ENCODE results near the gene GTPBP10.

GTPBP10 gene

DNA sequence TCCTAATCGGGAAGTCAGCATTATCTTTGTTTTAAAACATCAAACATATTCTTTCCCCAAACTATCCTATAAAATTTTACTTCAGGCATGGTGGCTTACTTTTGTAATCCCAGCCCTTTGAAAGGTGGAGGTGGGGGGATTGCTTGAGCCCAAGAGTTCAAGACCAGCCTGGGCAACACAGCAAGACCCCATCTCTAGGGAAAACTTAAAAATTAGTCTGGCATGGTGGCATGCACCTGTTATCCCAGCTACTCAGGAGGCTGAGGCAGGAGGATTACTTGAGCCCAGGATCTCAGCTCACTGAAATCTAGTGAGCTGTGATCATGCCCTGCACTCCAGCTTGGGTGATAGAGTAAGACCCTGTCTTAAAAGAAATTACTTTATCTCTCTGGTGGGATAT lies 61.6 kb downstream of the GTPBP10 start:
- Histone ChIP-seq H3K27me3 (ENCODE audit: control insufficient read depth in 1 of 2, insufficient read depth in 2 of 2, low read length in 2 of 2) (no peaks in the 10 kb centered on the region), H3K9ac (ENCODE audit: low read length) (no peak overlapping the region), H3K4me3 (ENCODE audit: low read depth in 1 of 2, low read length in 2 of 2) (no peak overlapping the region), H3K9me3 (ENCODE audit: low read length) (no peaks in the 10 kb centered on the region), H3K27ac (ENCODE audit: low read depth, low read length) (no peak overlapping the region), H3K36me3 (ENCODE audit: insufficient read depth, low read length) (peaks cover 27% of the 10 kb centered on the region), H3K4me1 (ENCODE audit: insufficient read depth, low read length) (no peaks in the 10 kb centered on the region)

DNA sequence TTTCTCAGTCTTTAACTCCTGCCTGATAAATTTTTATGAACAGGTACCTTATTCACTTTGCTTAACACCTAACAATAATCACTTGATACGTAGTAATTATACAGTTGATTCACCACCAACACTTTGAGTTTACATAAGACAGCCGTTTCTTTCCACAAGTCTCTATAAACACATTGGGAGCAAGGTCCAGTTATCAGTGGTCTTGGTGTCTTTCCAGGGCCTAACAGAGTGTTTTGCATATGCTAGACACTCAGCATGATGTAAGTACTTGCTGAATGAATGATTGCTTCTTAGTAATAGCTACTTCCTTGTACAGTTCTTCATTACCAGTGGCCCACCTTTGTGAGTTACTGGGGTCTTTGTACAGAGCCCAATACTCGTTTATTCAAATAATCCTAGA lies 63.2 kb downstream of the GTPBP10 start:
- no peak overlapping the region for H3K27ac ChIP-seq (ENCODE audit: low read depth, low read length)
- no peaks in the 10 kb centered on the region for H3K9me3 ChIP-seq (ENCODE audit: low read length)
- no peak overlapping the region for H3K9ac ChIP-seq (ENCODE audit: low read length)
- H3K36me3 ChIP-seq (ENCODE audit: insufficient read depth, low read length): peaks cover 39% of the 10 kb centered on the region
- no peak overlapping the region for H3K4me3 ChIP-seq (ENCODE audit: low read depth in 1 of 2, low read length in 2 of 2)
- no peaks in the 10 kb centered on the region for H3K27me3 ChIP-seq (ENCODE audit: control insufficient read depth in 1 of 2, insufficient read depth in 2 of 2, low read length in 2 of 2)
- H3K4me1 ChIP-seq (ENCODE audit: insufficient read depth, low read length): no peaks in the 10 kb centered on the region

GRCh38 chr7:90411510-90411909 lies 65.0 kb downstream of the GTPBP10 start:
- peaks cover 29% of the 10 kb centered on the region for H3K36me3 ChIP-seq (ENCODE audit: insufficient read depth, low read length)
- no peaks in the 10 kb centered on the region for H3K4me1 ChIP-seq (ENCODE audit: insufficient read depth, low read length)
- no peak overlapping the region for H3K27ac ChIP-seq (ENCODE audit: low read depth, low read length)
- H3K9ac ChIP-seq (ENCODE audit: low read length): no peak overlapping the region
- H3K4me3 ChIP-seq (ENCODE audit: low read depth in 1 of 2, low read length in 2 of 2): no peak overlapping the region
- no peaks in the 10 kb centered on the region for H3K27me3 ChIP-seq (ENCODE audit: control insufficient read depth in 1 of 2, insufficient read depth in 2 of 2, low read length in 2 of 2)
- no peaks in the 10 kb centered on the region for H3K9me3 ChIP-seq (ENCODE audit: low read length)

- H3K9me3 ChIP-seq (ENCODE audit: low read length): no peaks in the 10 kb centered on the region
- H3K9ac ChIP-seq (ENCODE audit: low read length): no peak overlapping the region
- H3K27me3 ChIP-seq (ENCODE audit: control insufficient read depth in 1 of 2, insufficient read depth in 2 of 2, low read length in 2 of 2): no peaks in the 10 kb centered on the region
- H3K27ac ChIP-seq (ENCODE audit: low read depth, low read length): no peak overlapping the region
- peaks cover 23% of the 10 kb centered on the region for H3K36me3 ChIP-seq (ENCODE audit: insufficient read depth, low read length)
- H3K4me1 ChIP-seq (ENCODE audit: insufficient read depth, low read length): no peaks in the 10 kb centered on the region
- no peak overlapping the region for H3K4me3 ChIP-seq (ENCODE audit: low read depth in 1 of 2, low read length in 2 of 2)
Measured at GRCh38 chr7:90412458-90413184, 66.1 kb downstream of the GTPBP10 start.

GRCh38 chr7:90413185-90413528 lies 66.6 kb downstream of the GTPBP10 start:
- H3K4me1 ChIP-seq (ENCODE audit: insufficient read depth, low read length): no peaks in the 10 kb centered on the region
- H3K9ac ChIP-seq (ENCODE audit: low read length): no peak overlapping the region
- H3K27ac ChIP-seq (ENCODE audit: low read depth, low read length): no peak overlapping the region
- H3K27me3 ChIP-seq (ENCODE audit: control insufficient read depth in 1 of 2, insufficient read depth in 2 of 2, low read length in 2 of 2): no peaks in the 10 kb centered on the region
- H3K4me3 ChIP-seq (ENCODE audit: low read depth in 1 of 2, low read length in 2 of 2): no peak overlapping the region
- H3K36me3 ChIP-seq (ENCODE audit: insufficient read depth, low read length): peaks cover 23% of the 10 kb centered on the region
- H3K9me3 ChIP-seq (ENCODE audit: low read length): no peaks in the 10 kb centered on the region

GRCh38 chr7:90421651-90422050 lies 75.1 kb downstream of the GTPBP10 start:
- no peak overlapping the region for H3K27ac ChIP-seq (ENCODE audit: low read depth, low read length)
- H3K27me3 ChIP-seq (ENCODE audit: control insufficient read depth in 1 of 2, insufficient read depth in 2 of 2, low read length in 2 of 2): no peaks in the 10 kb centered on the region
- no peak overlapping the region for H3K9ac ChIP-seq (ENCODE audit: low read length)
- H3K4me3 ChIP-seq (ENCODE audit: low read depth in 1 of 2, low read length in 2 of 2): no peak overlapping the region
- H3K9me3 ChIP-seq (ENCODE audit: low read length): no peaks in the 10 kb centered on the region
- no peaks in the 10 kb centered on the region for H3K4me1 ChIP-seq (ENCODE audit: insufficient read depth, low read length)
- H3K36me3 ChIP-seq (ENCODE audit: insufficient read depth, low read length): no peaks in the 10 kb centered on the region

DNA sequence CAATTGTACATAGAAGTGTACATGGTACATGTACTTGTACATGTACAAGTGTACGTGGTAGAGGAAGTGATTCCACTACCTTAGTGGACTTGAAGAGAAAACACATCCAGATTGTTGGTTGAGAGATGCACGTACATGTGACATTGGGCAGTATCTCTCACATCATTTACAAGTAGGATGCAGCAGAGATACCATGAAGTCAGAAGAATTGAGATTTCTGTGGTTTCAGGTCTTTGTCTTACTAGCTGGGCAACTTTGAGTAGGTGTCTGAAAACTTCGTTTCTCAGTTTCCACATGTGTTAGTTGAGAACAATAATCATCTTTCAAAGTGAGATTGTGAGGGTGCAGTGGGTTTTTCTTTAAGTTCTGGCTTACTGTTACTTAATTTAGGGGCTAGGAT lies 78.2 kb downstream of the GTPBP10 start:
- no peaks in the 10 kb centered on the region for H3K27me3 ChIP-seq (ENCODE audit: control insufficient read depth in 1 of 2, insufficient read depth in 2 of 2, low read length in 2 of 2)
- no peak overlapping the region for H3K9ac ChIP-seq (ENCODE audit: low read length)
- H3K4me1 ChIP-seq (ENCODE audit: insufficient read depth, low read length): no peaks in the 10 kb centered on the region
- H3K4me3 ChIP-seq (ENCODE audit: low read depth in 1 of 2, low read length in 2 of 2): no peak overlapping the region
- no peaks in the 10 kb centered on the region for H3K36me3 ChIP-seq (ENCODE audit: insufficient read depth, low read length)
- H3K27ac ChIP-seq (ENCODE audit: low read depth, low read length): no peak overlapping the region
- no peaks in the 10 kb centered on the region for H3K9me3 ChIP-seq (ENCODE audit: low read length)

DNA sequence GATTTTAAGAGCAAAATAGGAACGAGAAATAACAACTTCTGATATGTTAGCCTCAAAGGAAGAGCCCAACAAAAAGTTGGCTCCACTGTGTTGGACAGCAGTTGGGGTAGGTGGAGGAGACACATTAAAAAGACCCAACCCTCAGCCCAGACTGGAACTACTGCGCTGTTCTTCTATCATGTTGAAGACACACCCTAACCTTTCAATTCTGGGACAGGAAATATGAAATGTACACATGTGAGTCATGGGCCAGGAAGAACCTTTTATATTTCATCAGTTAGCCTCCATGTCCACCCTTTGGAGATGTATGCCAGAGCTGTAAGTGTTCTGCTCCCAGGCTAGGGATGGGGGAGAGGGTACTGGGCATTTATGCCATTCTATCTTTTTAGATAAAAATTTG lies 78.9 kb downstream of the GTPBP10 start:
- no peak overlapping the region for H3K4me3 ChIP-seq (ENCODE audit: low read depth in 1 of 2, low read length in 2 of 2)
- H3K36me3 ChIP-seq (ENCODE audit: insufficient read depth, low read length): no peaks in the 10 kb centered on the region
- H3K9me3 ChIP-seq (ENCODE audit: low read length): no peaks in the 10 kb centered on the region
- H3K27me3 ChIP-seq (ENCODE audit: control insufficient read depth in 1 of 2, insufficient read depth in 2 of 2, low read length in 2 of 2): no peaks in the 10 kb centered on the region
- H3K27ac ChIP-seq (ENCODE audit: low read depth, low read length): no peak overlapping the region
- H3K4me1 ChIP-seq (ENCODE audit: insufficient read depth, low read length): no peaks in the 10 kb centered on the region
- H3K9ac ChIP-seq (ENCODE audit: low read length): no peak overlapping the region

DNA sequence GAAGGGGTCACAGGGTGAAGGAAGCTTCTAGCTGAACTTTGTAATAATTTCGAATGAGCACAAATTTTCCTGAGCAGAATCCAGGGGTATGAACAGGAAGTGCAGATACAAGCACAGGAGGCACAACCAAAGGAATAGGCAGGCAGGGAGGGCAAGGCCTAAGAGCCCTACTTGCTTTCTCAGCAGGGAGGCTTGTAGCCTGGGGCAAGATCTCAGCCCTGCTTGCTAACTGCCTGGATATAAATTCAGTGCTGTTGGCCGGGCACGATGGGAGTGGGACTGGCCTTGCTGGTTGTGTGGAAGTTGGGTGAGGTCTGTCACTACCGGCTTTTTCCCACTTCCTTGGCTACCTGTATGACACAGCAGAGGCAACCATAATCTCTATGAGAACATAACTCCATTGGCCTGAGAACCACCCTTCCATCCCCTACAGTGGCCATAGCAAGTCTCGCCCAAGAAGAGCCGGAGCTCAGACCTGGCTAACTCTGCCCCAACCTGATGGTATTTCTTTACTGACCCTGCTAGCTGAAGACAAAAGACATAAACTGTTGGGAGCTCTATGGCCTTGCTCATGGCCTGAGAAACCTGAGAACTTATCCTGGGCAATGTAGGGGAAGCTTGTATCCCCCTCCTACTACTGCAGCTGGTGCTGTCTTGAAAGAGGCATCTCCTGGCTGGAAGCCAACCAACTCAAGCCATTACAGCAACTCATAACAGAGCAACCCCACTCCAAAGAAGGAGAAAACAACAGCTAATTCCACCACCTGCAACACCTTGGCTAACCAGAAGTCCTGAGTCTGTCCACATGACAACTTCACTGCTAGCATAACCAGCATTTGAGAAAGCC lies 84.3 kb downstream of the GTPBP10 start:
- Histone ChIP-seq H3K36me3 (ENCODE audit: insufficient read depth, low read length) (no peaks in the 10 kb centered on the region), H3K4me1 (ENCODE audit: insufficient read depth, low read length) (no peaks in the 10 kb centered on the region), H3K9me3 (ENCODE audit: low read length) (no peaks in the 10 kb centered on the region), H3K4me3 (ENCODE audit: low read depth in 1 of 2, low read length in 2 of 2) (no peak overlapping the region), H3K27me3 (ENCODE audit: control insufficient read depth in 1 of 2, insufficient read depth in 2 of 2, low read length in 2 of 2) (no peaks in the 10 kb centered on the region), H3K27ac (ENCODE audit: low read depth, low read length) (no peak overlapping the region), H3K9ac (ENCODE audit: low read length) (no peak overlapping the region)

- H3K27ac ChIP-seq (ENCODE audit: low read depth, low read length): no peak overlapping the region
- H3K4me1 ChIP-seq (ENCODE audit: insufficient read depth, low read length): no peaks in the 10 kb centered on the region
Measured at GRCh38 chr7:90432752-90433151, 86.2 kb downstream of the GTPBP10 start.

GRCh38 chr7:90433221-90433620 lies 86.7 kb downstream of the GTPBP10 start:
- Histone ChIP-seq H3K27ac (ENCODE audit: low read depth, low read length) (no peak overlapping the region), H3K27me3 (ENCODE audit: control insufficient read depth in 1 of 2, insufficient read depth in 2 of 2, low read length in 2 of 2) (no peaks in the 10 kb centered on the region), H3K4me1 (ENCODE audit: insufficient read depth, low read length) (no peaks in the 10 kb centered on the region), H3K36me3 (ENCODE audit: insufficient read depth, low read length) (no peaks in the 10 kb centered on the region), H3K4me3 (ENCODE audit: low read depth in 1 of 2, low read length in 2 of 2) (no peak overlapping the region), H3K9me3 (ENCODE audit: low read length) (no peaks in the 10 kb centered on the region), H3K9ac (ENCODE audit: low read length) (no peak overlapping the region)

More at GRCh38 chr7:90432752-90433151, 86.2 kb downstream of the GTPBP10 start:
- no peaks in the 10 kb centered on the region for H3K9me3 ChIP-seq (ENCODE audit: low read length)
- no peaks in the 10 kb centered on the region for H3K36me3 ChIP-seq (ENCODE audit: insufficient read depth, low read length)
- H3K9ac ChIP-seq (ENCODE audit: low read length): no peak overlapping the region
- H3K27me3 ChIP-seq (ENCODE audit: control insufficient read depth in 1 of 2, insufficient read depth in 2 of 2, low read length in 2 of 2): no peaks in the 10 kb centered on the region
- H3K4me3 ChIP-seq (ENCODE audit: low read depth in 1 of 2, low read length in 2 of 2): no peak overlapping the region
